ENCODE results near the gene IL25.
"Not testable (repeated sequence)": the region's sequence is repeated elsewhere in the genome, so short reads cannot be mapped to it uniquely, and the experiment has no call there.

Gene IL25

DNA sequence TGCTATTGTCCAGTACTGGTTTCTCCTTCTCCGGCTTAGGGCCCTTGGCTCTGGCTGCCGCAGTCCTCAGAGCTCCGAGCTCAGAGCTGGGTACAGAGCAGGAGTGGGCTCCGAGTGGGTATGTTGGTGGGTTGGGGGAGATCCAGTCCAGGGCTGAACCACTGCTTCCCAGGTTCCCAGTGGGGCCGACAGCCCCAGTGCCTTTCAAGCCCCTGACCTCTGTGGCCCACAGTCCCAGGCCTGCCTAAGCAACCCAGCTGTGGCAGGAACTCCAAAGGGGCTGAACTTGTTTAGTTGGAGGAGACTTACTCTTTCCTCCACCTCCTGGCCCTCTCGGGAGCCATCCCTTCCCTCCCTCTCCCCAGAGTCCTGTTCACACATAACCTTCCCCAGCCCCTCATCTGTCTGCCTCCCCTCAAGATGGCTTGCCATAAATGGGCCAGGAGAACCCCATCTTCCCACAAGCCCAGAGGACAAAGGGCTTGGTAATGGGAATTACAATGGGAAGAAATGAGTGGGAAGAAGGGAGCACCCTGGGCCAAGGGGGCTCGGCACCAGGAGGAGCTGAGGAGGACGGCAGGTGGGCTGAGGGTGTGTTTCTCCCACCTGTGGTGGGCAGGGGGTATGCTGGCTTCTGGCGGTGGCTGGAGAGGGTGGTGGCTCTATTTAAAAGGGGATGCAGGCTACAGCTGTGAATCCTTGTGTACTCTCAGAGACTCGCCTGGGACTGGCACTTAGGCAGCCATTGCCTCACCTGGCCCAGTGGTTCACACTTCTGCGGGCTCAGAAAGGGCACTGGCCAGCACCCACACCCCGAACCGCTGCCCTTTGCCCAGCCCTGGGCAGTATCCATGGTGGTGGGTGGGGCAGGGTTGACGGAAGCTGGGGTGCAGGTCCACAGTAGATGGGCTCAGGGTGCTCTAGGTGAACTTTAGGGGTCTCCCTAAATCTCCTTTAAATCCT, 39.2 kb downstream of the IL25 start:
- no peak for DNase-seq

DNA sequence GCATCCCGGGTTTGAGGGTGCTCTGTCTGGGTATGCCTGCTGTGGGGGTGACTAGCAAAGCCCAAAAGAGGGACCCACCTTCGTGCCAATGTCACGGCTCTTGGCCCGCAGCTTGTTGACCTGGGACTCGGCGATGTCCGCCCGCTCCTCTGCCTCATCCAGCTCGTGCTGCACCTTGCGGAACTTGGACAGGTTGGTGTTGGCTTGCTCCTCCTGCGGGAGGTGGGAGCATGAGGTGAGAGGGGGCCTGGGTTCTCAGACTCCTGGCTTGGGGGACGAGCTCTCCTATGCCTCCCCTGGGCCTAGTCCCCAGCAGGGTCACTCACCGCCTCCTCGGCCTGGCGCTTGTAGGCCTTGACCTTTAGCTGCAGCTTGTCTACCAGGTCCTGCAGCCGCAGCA, 41.1 kb downstream of the IL25 start:
- no peak for DNase-seq

DNA sequence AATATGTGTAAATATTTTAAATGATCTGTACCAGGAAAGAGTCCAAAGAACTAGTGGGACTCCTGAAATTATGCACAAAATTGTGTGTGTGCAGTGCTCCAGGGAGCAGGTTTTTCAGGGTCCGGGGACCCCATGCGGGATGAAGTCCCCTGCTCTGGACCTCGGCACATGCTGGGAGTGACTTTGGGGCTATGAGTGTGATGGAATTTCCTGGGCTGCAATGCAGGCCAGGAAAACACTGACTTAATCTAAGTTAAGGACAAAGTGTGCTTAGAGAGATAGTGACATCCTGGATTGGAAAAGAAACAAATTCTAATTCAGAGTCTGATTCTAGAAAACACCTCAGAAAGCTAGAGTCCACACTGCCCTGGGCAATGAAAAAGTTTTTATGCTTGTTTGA, 41.6 kb downstream of the IL25 start:
- DNase-seq, result no peak

DNA sequence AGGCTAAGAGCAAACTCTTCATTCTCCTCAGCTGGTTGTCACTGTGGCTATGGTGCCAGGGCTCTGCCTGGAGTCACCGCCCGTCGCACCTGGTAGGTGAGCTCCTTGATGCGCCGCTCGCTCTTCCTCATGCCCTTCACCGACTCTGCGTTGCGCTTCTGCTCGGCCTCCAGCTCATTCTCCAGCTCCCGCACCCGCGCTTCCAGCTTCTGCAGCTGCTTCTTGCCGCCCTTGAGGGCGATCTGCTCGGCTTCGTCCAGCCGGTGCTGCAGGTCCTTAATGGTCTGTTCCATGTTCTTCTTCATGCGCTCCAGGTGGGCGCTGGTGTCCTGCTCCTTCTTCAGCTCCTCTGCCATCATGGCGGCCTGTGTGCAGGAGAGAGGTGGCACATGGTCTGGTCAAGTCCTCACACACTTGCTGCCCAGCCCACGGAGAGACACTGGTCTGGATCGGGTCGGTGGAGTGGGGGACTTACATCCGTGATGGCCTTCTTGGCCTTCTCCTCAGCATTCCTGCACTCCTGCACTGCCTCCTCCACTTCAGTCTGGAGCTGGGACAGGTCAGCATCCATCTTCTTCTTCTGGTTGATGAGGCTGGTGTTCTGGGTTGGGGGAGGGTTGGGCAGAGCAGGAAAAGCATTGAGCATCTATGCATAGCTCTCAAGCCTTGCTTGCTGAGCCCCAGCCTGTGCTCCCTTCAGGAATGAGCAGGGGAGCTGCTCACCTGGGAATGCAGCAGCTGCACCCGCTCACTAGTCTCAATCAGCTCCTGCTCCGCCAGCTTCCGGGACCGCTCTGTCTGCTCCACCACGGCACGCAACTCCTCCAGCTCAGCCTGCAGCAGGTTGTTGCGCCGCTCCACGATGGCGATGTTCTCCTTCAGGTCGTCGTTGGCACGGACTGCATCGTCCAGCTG, 42.6 kb downstream of the IL25 start:
- DNase-seq, result no peak

DNA sequence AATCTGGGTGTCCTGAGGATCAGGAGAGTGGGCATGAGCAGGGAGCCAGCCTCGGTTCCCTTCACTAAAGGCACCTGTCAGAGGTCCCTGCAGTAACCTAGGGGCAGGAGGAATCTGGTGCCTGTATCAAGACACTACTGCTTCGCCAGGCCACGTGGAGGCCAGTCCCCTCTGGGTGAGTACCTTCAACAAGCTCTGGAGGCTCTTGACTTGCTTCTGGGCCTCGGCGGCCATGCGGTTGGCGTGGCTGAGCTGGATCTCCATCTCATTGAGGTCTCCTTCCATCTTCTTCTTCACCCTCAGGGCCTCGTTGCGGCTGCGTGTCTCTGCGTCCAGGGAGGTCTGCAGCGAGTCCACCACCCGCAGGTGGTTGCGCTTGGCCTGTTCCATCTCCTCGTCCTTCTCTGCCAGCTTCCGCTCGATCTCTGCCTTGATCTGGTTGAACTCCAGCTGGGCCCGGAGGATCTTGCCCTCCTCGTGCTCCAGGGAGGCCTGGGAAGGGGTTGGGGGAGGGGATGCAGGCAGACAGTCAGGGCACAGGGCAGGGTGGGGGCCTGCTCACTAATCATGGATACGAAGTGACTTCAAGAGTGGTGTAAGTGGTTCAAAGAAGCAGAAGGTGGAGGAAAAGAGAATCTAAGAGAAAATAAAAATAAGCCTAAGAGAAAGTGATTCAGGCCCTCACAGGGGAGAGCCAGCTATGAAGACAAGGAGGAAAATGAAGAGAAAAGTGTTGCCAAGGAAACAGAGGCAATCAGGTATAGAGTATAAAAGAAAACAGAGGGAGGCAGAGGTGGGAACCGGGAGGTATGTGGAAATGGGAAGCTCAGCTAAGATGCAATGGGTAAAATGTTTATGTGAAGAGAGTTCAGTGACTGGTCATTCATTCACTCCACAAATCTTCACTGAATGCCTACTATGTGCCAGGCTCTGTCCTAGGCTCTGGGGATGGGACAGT, 43.5 kb downstream of the IL25 start:
- no peak for DNase-seq

DNA sequence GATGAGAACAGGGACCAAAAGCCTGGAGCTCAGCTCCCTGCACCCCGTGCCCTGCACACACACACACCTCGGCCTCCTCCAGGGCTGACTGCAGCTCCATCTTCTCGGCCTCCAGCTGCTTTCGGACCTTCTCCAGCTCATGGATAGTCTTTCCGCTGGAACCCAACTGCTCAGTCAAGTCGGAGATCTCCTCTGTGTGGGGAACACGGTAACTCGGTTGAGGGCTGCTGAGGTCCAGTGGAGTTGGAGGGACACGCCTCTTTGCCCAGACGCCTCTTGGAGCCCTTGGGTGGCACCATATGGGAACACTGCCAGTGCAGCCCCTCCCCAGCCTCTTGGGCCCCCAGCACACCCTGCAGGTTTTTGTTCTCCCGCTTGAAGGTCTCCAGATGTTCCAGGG, 44.2 kb downstream of the IL25 start:
- DNase-seq, result no peak

DNA sequence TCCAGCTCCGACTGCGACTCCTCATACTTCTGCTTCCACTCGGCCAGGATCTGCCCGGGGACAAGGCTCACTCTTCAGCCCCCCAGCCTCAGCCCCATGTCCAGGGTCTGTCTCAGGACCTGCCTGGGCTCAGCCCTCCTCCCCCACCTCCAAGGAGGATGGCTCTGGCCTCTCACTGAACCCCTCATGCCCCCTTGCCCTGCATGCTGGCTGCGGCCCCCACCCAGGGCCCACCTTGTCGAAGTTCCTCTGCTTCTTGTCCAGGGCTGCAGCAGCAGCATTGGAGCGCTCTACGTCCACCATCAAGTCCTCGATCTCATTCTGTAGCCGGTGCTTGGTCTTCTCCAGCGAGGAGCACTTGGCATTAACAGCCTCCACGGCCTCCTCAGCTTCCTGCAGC, 44.7 kb downstream of the IL25 start:
- DNase-seq, result not testable (repeated sequence)

DNA sequence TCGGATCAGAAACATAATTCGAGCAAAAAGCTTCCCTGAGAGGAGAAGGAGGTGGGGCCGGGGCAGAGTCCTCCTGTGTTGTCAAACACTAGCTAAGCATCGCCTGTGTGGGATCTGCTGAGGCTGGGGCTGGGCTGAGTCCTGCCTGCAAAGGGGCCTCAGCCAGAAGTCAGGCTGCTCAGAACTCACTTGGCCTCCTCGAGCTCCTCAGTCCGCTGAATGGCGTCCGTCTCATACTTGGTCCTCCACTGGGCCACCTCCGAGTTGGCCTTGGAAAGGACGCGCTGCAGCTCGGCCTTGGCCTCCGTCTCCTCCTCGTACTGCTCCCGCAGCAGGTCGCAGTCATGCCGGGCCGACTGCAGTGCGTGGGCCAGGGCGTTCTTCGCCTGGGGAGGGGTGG, 45.4 kb downstream of the IL25 start:
- DNase-seq, result no peak

DNA sequence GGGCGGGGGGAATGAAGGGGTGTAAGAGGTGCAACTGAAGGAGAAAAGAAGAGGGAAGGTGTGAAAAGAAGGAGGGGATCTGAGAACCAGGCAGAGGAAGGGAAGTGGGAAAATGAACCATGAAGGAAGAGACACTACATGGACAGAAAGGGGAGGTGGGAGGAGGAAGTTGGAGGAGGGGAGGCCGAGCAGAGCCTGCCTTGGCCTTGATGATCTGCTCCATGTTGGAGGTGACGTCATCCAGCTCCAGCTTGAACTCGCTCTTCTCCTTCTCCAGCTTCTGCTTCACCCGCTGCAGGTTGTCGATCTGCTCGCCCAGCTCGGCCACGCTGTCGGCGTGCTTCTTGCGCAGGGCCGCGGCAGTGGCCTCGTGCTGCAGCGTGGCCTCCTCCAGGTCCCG, 47.0 kb downstream of the IL25 start:
- DNase-seq, result not testable (repeated sequence)

DNA sequence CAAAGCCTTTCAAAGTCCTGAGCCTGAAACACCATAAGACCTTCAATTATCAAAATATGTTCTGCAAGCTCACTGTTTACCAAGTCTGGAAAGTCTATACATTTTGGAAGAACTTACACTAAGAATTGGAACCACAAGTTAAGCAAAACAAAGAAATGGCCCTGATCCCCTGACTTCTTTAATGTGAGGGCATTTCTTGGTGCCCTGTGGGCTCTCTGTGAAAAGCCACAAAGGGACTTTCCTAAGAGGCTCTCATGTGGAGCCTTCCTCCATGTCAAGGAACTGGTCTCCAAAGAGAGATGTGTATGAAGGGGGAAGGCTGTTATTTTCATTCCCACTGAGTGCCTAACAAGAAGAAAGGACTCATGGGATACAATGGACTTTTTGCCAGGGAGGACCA, 49.0 kb downstream of the IL25 start:
- DNase-seq, result no peak

DNA sequence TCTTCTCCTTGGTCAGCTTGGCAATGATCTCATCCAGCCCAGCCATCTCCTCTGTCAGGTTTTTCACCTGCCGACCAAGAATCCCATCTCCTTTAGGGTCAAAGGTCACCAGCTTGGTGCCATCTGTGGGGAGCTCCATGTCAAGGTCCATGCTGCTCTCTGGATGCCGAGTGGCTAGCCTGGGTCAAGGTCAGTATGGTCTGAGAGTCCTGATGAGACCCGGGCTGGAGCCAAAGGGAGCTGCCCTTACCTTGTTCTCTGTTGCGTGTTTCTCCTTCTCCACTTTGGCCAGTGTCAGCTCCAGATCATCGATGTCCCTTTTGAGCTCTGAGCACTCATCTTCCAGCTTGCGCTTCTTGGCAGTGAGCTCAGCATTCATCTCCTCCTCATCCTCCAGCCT, 51.0 kb downstream of the IL25 start:
- no peak for DNase-seq

DNA sequence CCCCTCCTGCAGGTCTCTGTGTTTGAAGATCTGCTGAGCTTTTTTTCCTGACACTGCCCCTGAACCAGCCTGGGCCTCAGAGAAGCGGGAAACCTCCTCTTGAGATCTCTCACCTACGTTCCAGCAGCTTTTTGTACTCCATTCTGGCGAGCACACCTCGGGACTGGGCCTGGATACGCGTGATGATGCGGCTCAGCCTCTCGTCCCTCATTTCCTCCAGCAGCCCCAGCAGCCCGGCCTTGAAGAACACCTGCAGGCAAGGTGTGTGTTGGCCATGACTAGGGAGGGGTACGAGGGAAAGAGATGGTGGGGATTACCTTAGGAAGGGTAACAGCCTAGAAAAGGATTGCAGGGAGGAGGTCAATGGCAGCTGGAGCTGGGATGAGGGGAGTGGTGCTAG, 52.6 kb downstream of the IL25 start:
- DNase-seq, result no peak

DNA sequence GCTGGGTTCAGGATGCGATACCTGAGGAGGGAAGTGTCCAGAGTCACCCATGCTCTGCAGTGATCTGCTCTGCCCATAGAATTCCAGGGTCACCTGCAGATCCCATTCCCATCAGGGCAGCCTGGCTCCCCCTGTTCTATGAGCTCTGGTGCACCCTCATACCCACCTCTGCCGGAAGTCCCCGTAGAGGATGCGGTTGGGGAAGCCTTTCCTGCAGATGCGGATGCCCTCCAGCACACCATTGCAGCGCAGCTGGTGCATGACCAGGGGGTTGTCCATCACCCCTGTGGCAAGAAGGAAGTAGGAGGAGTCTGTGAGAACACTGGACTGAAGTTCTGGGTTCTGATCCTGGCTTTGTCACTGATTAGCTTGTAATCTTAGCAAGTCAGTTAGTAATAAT, 53.2 kb downstream of the IL25 start:
- not testable (repeated sequence) for DNase-seq

Data from activated naive CD4-positive, alpha-beta T cell (primary cell).